Measurements from ENCODE around the gene OR10G2. TPM values are rescaled to one million over a fixed set of nuclear protein-coding genes. Genes with fewer than 3 reads are reported as not detected.
"Not testable (repeated sequence)": the region's sequence is repeated elsewhere in the genome, so short reads cannot be mapped to it uniquely, and the experiment has no call there.

OR10G2 gene
- total and polyA plus RNA-seq, 4 donors: not detected

- no peak overlapping the region for H3K9ac ChIP-seq (ENCODE audit: insufficient read depth in 1 of 2, low read length in 2 of 2)
- no peak overlapping the region for H3K27ac ChIP-seq (ENCODE audit: low read depth in 1 of 2, low read length in 1 of 2)
- WGBS, 2 donors: 82 to 90% methylated on average over 6 of the region's 6 CpGs
- H3K36me3 ChIP-seq (ENCODE audit: control insufficient read depth in 4 of 4, insufficient read depth in 4 of 4, low read length in 4 of 4): no peaks in the 10 kb centered on the region
- H3K9me3 ChIP-seq (ENCODE audit: control insufficient read depth in 4 of 4, insufficient read depth in 3 of 4, low read length in 3 of 4): no peaks in the 10 kb centered on the region
- no peaks in the 10 kb centered on the region for H3K4me1 ChIP-seq (ENCODE audit: control insufficient read depth in 5 of 5, insufficient read depth in 5 of 5, low read length in 5 of 5)
- H3K4me3 ChIP-seq: no peak overlapping the region
- H3K27me3 ChIP-seq (ENCODE audit: control insufficient read depth in 3 of 3, insufficient read depth in 3 of 3, low read length in 2 of 3): no peaks in the 10 kb centered on the region
- TF ChIP-seq CTCF (IDR thresholded peaks at IDR 0.05; ENCODE audit: control extremely low read depth, extremely low read depth): no peak
- DNase-seq: peak in 1 of 3 donors; percentile 1
- no peak for ATAC-seq (ENCODE audit: insufficient read depth, low FRiP score)
Observed at GRCh38 chr14:21612324-21612723, 22.4 kb downstream of the OR10G2 start.

- not testable (repeated sequence) for H3K27me3 ChIP-seq (ENCODE audit: control insufficient read depth in 3 of 3, insufficient read depth in 3 of 3, low read length in 2 of 3); H3K4me1 ChIP-seq (ENCODE audit: control insufficient read depth in 5 of 5, insufficient read depth in 5 of 5, low read length in 5 of 5); H3K9ac ChIP-seq (ENCODE audit: insufficient read depth in 1 of 2, low read length in 2 of 2); H3K27ac ChIP-seq (ENCODE audit: low read depth in 1 of 2, low read length in 1 of 2); H3K9me3 ChIP-seq (ENCODE audit: control insufficient read depth in 4 of 4, insufficient read depth in 3 of 4, low read length in 3 of 4); ATAC-seq (ENCODE audit: insufficient read depth, low FRiP score); DNase-seq; H3K4me3 ChIP-seq; H3K36me3 ChIP-seq (ENCODE audit: control insufficient read depth in 4 of 4, insufficient read depth in 4 of 4, low read length in 4 of 4)
- WGBS, 2 donors: 83 to 84% methylated on average over 6 to 7 of the region's 8 CpGs
Observed at GRCh38 chr14:21602181-21602580, 32.6 kb downstream of the OR10G2 start.

GRCh38 chr14:21589317-21589716 is 45.4 kb downstream of the OR10G2 start:
- ATAC-seq (ENCODE audit: insufficient read depth, low FRiP score) (no peak), DNase-seq (no peak)
- Histone ChIP-seq H3K36me3 (ENCODE audit: control insufficient read depth in 4 of 4, insufficient read depth in 4 of 4, low read length in 4 of 4) (no peaks in the 10 kb centered on the region), H3K27me3 (ENCODE audit: control insufficient read depth in 3 of 3, insufficient read depth in 3 of 3, low read length in 2 of 3) (no peaks in the 10 kb centered on the region), H3K4me3 (no peak overlapping the region), H3K4me1 (ENCODE audit: control insufficient read depth in 5 of 5, insufficient read depth in 5 of 5, low read length in 5 of 5) (no peaks in the 10 kb centered on the region), H3K9me3 (ENCODE audit: control insufficient read depth in 4 of 4, insufficient read depth in 3 of 4, low read length in 3 of 4) (peaks cover 0 to 13% (median 9%) of the 10 kb centered on the region in 4 donors), H3K9ac (ENCODE audit: insufficient read depth in 1 of 2, low read length in 2 of 2) (no peak overlapping the region), H3K27ac (ENCODE audit: low read depth in 1 of 2, low read length in 1 of 2) (no peak overlapping the region)
- no peak for TF ChIP-seq CTCF (IDR thresholded peaks at IDR 0.05; ENCODE audit: control extremely low read depth, extremely low read depth)
- WGBS, 2 donors: 75 to 80% methylated on average over 4 of the region's 4 CpGs

Other genes starting within 250 kb of the OR10G2 start
- gene CHD8, start 178.8 kb downstream of the OR10G2 start, total RNA-seq: 10 to 100 TPM; 71.6 to 79.6 TPM
- 10 to 100 TPM; 26.6 to 28.8 TPM for gene CHD8, start 178.8 kb downstream of the OR10G2 start, polyA plus RNA-seq
- 10 to 100 TPM; 22.3 to 42.7 TPM for gene RAB2B, start 158.0 kb downstream of the OR10G2 start, total RNA-seq
- gene RAB2B, start 158.0 kb downstream of the OR10G2 start, polyA plus RNA-seq: 10 to 100 TPM; 14.8 to 18.5 TPM
- 10 to 100 TPM; 42.8 to 82.9 TPM for gene TOX4, start 157.7 kb downstream of the OR10G2 start, total RNA-seq
- gene TOX4, start 157.7 kb downstream of the OR10G2 start, polyA plus RNA-seq: 10 to 100 TPM; 16.4 to 41.3 TPM
- 10 to 100 TPM; 40.9 to 77.2 TPM for gene METTL3, start 123.6 kb downstream of the OR10G2 start, total RNA-seq
- 10 to 100 TPM; 34.6 to 47.8 TPM for gene METTL3, start 123.6 kb downstream of the OR10G2 start, polyA plus RNA-seq
- gene SALL2, start 108.6 kb downstream of the OR10G2 start, total RNA-seq: 10 to 100 TPM in 1 of 2 donors, 1 to 10 TPM in 1; 10.0 to 10.2 TPM
- gene SALL2, start 108.6 kb downstream of the OR10G2 start, polyA plus RNA-seq: 1 to 10 TPM; 2.9 to 6.1 TPM
- gene OR10G3, start 54.9 kb downstream of the OR10G2 start, total RNA-seq: not detected
- not detected for gene OR10G3, start 54.9 kb downstream of the OR10G2 start, polyA plus RNA-seq
- gene OR4E2, start 18.9 kb upstream of the OR10G2 start, total RNA-seq: not detected
- gene OR4E2, start 18.9 kb upstream of the OR10G2 start, polyA plus RNA-seq: not detected
- not detected for gene OR4E1, start 38.9 kb upstream of the OR10G2 start, total RNA-seq
- not detected for gene OR4E1, start 38.9 kb upstream of the OR10G2 start, polyA plus RNA-seq

All from lung (tissue), 12 donors.